GM12878 (cell line): ENCODE results near the gene S100A12. TPM values are rescaled to one million over a fixed set of nuclear protein-coding genes. Genes with fewer than 3 reads are reported as not detected.

ENCODE experiments used
- ATAC-seq: fragments of 200-7000 bp; cut with Tn5 transposase; 3 replicates; pipeline ENCODE4 v1.9.1; 2020; ENCODE audit warnings: mild to moderate bottlenecking, moderate library complexity
- BruUV-seq: library from RNA; stranded (reverse); fragments of 400-500 nt; replicated peaks from 2 replicates; lab custom pipeline; 2021; lab: Mats Ljungman, UMichigan
- CTCF ChIA-PET: fragments of 300-600 bp; sonication (Branson Sonifier 250); formaldehyde crosslinking; extraction: SDS; loops from one replicate; lab custom pipeline; 2021; ENCODE audit warnings: inconsistent platforms; lab: Yijun Ruan, JAX
- POLR2A ChIA-PET: fragments of 350-600 bp; formaldehyde crosslinking; extraction: SDS; loops from one replicate; lab custom pipeline; 2021; ENCODE audit warnings: inconsistent platforms; lab: Charles Lee
- RAD21 ChIA-PET: fragments of 300-600 bp; sonication (Branson Sonifier 250); formaldehyde crosslinking; loops from one replicate; lab custom pipeline; 2023; ENCODE audit warnings: antibody characterized with exemption; ENCODE audit not compliant: unreplicated experiment; lab: Charles Lee
- SMC1A ChIA-PET: fragments of 300-600 bp; sonication (Branson Sonifier 250); formaldehyde crosslinking; loops from one replicate; lab custom pipeline; 2023; ENCODE audit not compliant: unreplicated experiment, uncharacterized antibody; lab: Charles Lee
- DNase-seq: peaks from one replicate; pipeline ENCODE4 v3.0.0-alpha.2; 2011; ENCODE audit warnings: low read depth, low spot score
- FAIRE-seq: peaks from 3 replicates; lab custom pipeline; 2011; peaks lifted over from hg19 to GRCh38; lab: Jason Lieb, UNC
- H2AFZ ChIP-seq: 2 replicates; pipeline ENCODE4 v1.6.0; 2011; ENCODE audit warnings: low read depth, low read length, control low read depth; ENCODE audit not compliant: control insufficient read depth
- H3K27ac ChIP-seq: 2 replicates; pipeline ENCODE4 v1.5.1; 2011; ENCODE audit warnings: control low read depth; ENCODE audit not compliant: control insufficient read depth, insufficient read depth
- H3K27me3 ChIP-seq, 2 experiments: replicated peaks in 1 of 2; 2 replicates each; pipeline versions ENCODE4 v1.6.0 to v1.6.1; 2011; ENCODE audit warnings: low read length in 1 of 2; ENCODE audit not compliant: control insufficient read depth in 2 of 2, insufficient read depth in 2 of 2
- H3K36me3 ChIP-seq, 2 experiments: 2 replicates each; pipeline ENCODE4 v1.5.1; 2011; ENCODE audit warnings: low read length in 1 of 2; ENCODE audit not compliant: control insufficient read depth in 2 of 2, insufficient read depth in 2 of 2
- H3K4me1 ChIP-seq: 2 replicates; pipeline ENCODE4 v1.6.1; 2011; ENCODE audit warnings: mild to moderate bottlenecking, low read length, moderate library complexity, mixed read lengths; ENCODE audit not compliant: control insufficient read depth, insufficient read depth
- H3K4me2 ChIP-seq: 2 replicates; pipeline ENCODE4 v1.6.0; 2011; ENCODE audit warnings: control low read depth; ENCODE audit not compliant: control insufficient read depth, insufficient read depth
- H3K4me3 ChIP-seq: fragments of 200-600 bp; sonication (generic); 2 replicates; pipeline ENCODE4 v1.5.1; 2016
- H3K79me2 ChIP-seq: 2 replicates; pipeline ENCODE4 v1.6.0; 2011; ENCODE audit warnings: low read length; ENCODE audit not compliant: control insufficient read depth, insufficient read depth
- H3K9ac ChIP-seq: 2 replicates; pipeline ENCODE4 v1.8.0; 2011; ENCODE audit warnings: low read length, control low read depth, mixed read lengths; ENCODE audit not compliant: control insufficient read depth, insufficient read depth
- H3K9me3 ChIP-seq: replicated peaks from 3 replicates; pipeline ENCODE4 v1.5.1; 2011; ENCODE audit warnings: mild to moderate bottlenecking, low read length; ENCODE audit not compliant: control insufficient read depth, insufficient read depth
- H4K20me1 ChIP-seq: 2 replicates; pipeline ENCODE4 v1.6.0; 2011; ENCODE audit not compliant: control insufficient read depth, insufficient read depth
- BHLHE40 ChIP-seq, 2 experiments: fragments of 450-650 bp in 1 of 2; IDR thresholded peaks; 2 replicates each; pipeline ENCODE4 v1.6.1; 2011 to 2017; ENCODE audit warnings: low read depth in 2 of 2, borderline replicate concordance in 1 of 2, improper control_type of control experiment in 1 of 2, low read length in 1 of 2, mild to moderate bottlenecking in 1 of 2
- CBFB ChIP-seq: IDR thresholded peaks from 2 replicates; pipeline ENCODE4 v1.6.1; 2016; ENCODE audit warnings: antibody characterized with exemption, low read depth
- EGR1 ChIP-seq, 2 experiments: IDR thresholded peaks; 1 replicate in 1 of 2; 2 replicates in 1 of 2; pipeline ENCODE4 v1.6.1; 2011 to 2012; ENCODE audit warnings: low read depth in 2 of 2, low read length in 2 of 2, borderline replicate concordance in 1 of 2, mild to moderate bottlenecking in 1 of 2, moderate library complexity in 1 of 2
- FOXK2 ChIP-seq: fragments of 450-650 bp; IDR thresholded peaks from 2 replicates; pipeline ENCODE4 v1.6.1; 2017; ENCODE audit warnings: mild to moderate bottlenecking, moderate library complexity
- RAD51 ChIP-seq: fragments of 450-650 bp; IDR thresholded peaks from 2 replicates; pipeline ENCODE4 v1.6.1; 2016; ENCODE audit warnings: moderate library complexity, mild to moderate bottlenecking, inconsistent platforms
- RB1 ChIP-seq: fragments of 450-650 bp; formaldehyde crosslinking; IDR thresholded peaks from 2 replicates; pipeline ENCODE4 v1.6.1; 2017; ENCODE audit warnings: mild to moderate bottlenecking, borderline replicate concordance
- YY1 ChIP-seq: IDR thresholded peaks from 2 replicates; pipeline ENCODE4 v1.6.1; 2011; ENCODE audit warnings: low read depth, mild to moderate bottlenecking, low read length
- ZNF274 ChIP-seq: IDR thresholded peaks from one replicate; pipeline ENCODE4 v1.8.0; 2011; ENCODE audit not compliant: insufficient read length, insufficient read depth
- WGBS: methylation state at CpG from one replicate; pipeline ENCODE4 v1.1.6; 2016; ENCODE audit warnings: low lambda C conversion rate; ENCODE audit not compliant: insufficient replicate concordance, insufficient coverage; ENCODE audit errors: missing lambda C conversion rate; 5-methylcytosine and 5-hydroxymethylcytosine counted together
- in situ Hi-C: fragments of 300-500 bp; cut with MboI; formaldehyde crosslinking; loops from 9 replicates; pipeline ENCODE4 v1.14.3; 2018; ENCODE audit warnings: mixed read lengths
- intact Hi-C: fragments of 100-400 bp; cut with micrococcal nuclease; formaldehyde crosslinking; loops from one replicate; pipeline ENCODE4 v1.14.2; 2022; ENCODE audit not compliant: unreplicated experiment
- polyA plus RNA-seq, 11 experiments: library from polyadenylated mRNA; depleted of rRNA in 4 of 11; unstranded in 6 of 11; stranded (reverse) in 5 of 11; fragments of >200 nt; fragmentation: Nextera tagmentation in 4 of 11; fragmentation: Illumina TruSeq in 1 of 11; extraction: Ambion mirVana in 4 of 11; extraction: Trizol in 1 of 11; gene quantifications; 1 replicate in 1 of 11; 2 replicates in 10 of 11; pipeline versions ENCODE4 v1.2.1 to v1.2.3, GENCODE V29; 2011 to 2016; ENCODE audit warnings: inconsistent platforms in 2 of 11, missing spikeins in 2 of 11, low read depth in 1 of 11
- total RNA-seq, 4 experiments: library from RNA; depleted of rRNA in 3 of 4; stranded (reverse); fragments of >200 nt in 3 of 4; fragmentation: Illumina TruSeq in 1 of 4; extraction: Trizol in 1 of 4; gene quantifications; 2 replicates each; pipeline versions ENCODE4 v1.2.1 to v1.2.3, GENCODE V29; 2013 to 2021
- TF ChIP-seq, protein P1 (sequence below): fragments of 450-650 bp; IDR thresholded peaks from 2 replicates; pipeline ENCODE4 v1.6.1; 2017; ENCODE audit warnings: mild to moderate bottlenecking, low read depth, inconsistent platforms; ENCODE audit not compliant: poor library complexity, severe bottlenecking
- TF ChIP-seq, protein P2 (sequence below): fragments of 450-650 bp; IDR thresholded peaks from 2 replicates; pipeline ENCODE4 v1.6.1; 2017; ENCODE audit warnings: mild to moderate bottlenecking, moderate library complexity

The S100A12 gene
- total and polyA plus RNA-seq, 10 of the 15 experiments (the other 5 are each of a cell fraction or from before 2014, with no cell fraction given), result not detected

DNA sequence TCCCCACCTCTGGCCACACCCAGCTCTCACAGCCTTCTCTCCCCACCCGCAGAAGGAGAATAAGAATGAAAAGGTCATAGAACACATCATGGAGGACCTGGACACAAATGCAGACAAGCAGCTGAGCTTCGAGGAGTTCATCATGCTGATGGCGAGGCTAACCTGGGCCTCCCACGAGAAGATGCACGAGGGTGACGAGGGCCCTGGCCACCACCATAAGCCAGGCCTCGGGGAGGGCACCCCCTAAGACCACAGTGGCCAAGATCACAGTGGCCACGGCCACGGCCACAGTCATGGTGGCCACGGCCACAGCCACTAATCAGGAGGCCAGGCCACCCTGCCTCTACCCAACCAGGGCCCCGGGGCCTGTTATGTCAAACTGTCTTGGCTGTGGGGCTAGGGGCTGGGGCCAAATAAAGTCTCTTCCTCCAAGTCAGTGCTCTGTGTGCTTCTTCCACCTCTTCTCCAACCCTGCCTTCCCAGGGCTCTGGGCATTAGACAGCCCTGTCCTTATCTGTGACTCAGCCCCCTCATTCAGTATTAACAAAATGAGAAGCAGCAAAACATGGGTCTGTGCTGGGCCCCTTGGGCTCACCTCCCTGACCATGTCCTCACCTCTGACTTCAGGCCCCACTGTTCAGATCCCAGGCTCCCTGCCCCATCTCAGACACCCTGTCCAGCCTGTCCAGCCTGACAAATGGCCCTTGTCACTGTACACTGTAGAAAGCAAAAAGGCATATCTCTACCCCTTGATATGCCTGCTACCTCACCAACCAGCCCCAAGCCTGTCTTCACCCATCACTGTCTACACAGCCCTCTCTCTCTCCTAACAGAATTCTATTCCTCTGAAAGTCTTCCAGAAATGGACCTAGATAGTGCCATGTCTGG is 14.6 kb downstream of the S100A12 start (continued):
- TF ChIP-seq EGR1 (IDR thresholded peaks at IDR 0.05; ENCODE audit: borderline replicate concordance in 1 of 2, low read depth in 2 of 2, low read length in 2 of 2) (no peak), CBFB (no peak), BHLHE40 (IDR thresholded peaks at IDR 0.05; ENCODE audit: borderline replicate concordance in 1 of 2, low read depth in 2 of 2, low read length in 1 of 2) (no peak), ZNF274 (no peak)
- TF ChIP-seq, protein P1, sequence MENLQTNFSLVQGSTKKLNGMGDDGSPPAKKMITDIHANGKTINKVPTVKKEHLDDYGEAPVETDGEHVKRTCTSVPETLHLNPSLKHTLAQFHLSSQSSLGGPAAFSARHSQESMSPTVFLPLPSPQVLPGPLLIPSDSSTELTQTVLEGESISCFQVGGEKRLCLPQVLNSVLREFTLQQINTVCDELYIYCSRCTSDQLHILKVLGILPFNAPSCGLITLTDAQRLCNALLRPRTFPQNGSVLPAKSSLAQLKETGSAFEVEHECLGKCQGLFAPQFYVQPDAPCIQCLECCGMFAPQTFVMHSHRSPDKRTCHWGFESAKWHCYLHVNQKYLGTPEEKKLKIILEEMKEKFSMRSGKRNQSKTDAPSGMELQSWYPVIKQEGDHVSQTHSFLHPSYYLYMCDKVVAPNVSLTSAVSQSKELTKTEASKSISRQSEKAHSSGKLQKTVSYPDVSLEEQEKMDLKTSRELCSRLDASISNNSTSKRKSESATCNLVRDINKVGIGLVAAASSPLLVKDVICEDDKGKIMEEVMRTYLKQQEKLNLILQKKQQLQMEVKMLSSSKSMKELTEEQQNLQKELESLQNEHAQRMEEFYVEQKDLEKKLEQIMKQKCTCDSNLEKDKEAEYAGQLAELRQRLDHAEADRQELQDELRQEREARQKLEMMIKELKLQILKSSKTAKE, result no peak

DNA sequence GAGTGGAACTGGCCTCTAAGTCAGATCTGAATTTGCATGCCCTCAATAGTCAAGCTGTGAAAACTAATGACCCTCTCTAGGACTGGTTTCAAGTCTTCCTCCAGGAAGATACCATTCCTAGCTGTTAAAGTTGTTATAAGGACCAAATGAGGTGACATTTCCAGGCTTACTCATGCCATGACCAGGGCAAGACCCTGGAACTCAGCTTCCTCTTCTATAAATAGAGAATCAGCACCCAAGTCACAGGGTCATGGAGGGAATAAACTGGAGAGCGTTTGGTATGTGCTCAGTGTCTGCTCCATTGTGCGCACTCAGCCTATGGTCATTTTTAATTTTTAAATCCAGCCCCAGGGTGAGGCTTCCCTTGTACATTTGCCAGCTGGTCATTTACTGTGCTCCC is 15.2 kb downstream of the S100A12 start:
- ChIA-PET SMC1A (interaction anchor here (0.9 kb wide), 1 partner anchor 9 kb away, joined by 3 read pairs; no protein-coding TSS in a partner anchor), CTCF (interaction anchor here (0.8 to 1.2 kb wide), 3 partner anchors 43 to 137 kb away, joined by 3 to 8 read pairs (median 3); no protein-coding TSS in a partner anchor), RAD21 (interaction anchor here (0.9 kb wide), 1 partner anchor 197 kb away, joined by 3 read pairs; no protein-coding TSS in a partner anchor), POLR2A (no interaction called here)
- no peak overlapping the region for H2AFZ ChIP-seq
- TF ChIP-seq FOXK2 (no peak), RAD51 (no peak), YY1 (no peak), RB1 (no peak)
- TF ChIP-seq, protein P2, sequence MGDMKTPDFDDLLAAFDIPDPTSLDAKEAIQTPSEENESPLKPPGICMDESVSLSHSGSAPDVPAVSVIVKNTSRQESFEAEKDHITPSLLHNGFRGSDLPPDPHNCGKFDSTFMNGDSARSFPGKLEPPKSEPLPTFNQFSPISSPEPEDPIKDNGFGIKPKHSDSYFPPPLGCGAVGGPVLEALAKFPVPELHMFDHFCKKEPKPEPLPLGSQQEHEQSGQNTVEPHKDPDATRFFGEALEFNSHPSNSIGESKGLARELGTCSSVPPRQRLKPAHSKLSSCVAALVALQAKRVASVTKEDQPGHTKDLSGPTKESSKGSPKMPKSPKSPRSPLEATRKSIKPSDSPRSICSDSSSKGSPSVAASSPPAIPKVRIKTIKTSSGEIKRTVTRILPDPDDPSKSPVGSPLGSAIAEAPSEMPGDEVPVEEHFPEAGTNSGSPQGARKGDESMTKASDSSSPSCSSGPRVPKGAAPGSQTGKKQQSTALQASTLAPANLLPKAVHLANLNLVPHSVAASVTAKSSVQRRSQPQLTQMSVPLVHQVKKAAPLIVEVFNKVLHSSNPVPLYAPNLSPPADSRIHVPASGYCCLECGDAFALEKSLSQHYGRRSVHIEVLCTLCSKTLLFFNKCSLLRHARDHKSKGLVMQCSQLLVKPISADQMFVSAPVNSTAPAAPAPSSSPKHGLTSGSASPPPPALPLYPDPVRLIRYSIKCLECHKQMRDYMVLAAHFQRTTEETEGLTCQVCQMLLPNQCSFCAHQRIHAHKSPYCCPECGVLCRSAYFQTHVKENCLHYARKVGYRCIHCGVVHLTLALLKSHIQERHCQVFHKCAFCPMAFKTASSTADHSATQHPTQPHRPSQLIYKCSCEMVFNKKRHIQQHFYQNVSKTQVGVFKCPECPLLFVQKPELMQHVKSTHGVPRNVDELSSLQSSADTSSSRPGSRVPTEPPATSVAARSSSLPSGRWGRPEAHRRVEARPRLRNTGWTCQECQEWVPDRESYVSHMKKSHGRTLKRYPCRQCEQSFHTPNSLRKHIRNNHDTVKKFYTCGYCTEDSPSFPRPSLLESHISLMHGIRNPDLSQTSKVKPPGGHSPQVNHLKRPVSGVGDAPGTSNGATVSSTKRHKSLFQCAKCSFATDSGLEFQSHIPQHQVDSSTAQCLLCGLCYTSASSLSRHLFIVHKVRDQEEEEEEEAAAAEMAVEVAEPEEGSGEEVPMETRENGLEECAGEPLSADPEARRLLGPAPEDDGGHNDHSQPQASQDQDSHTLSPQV, result no peak
- H3K4me1 ChIP-seq, result peaks cover under 1% of the 10 kb centered on the region; the same call in 1 of the 2 replicates
- ATAC-seq, result no peak
- in situ Hi-C loops (no loop called here), intact Hi-C loops (no loop called here)
- H3K79me2 ChIP-seq, result no peaks in the 10 kb centered on the region
- H3K27me3 ChIP-seq, result no peaks in the 10 kb centered on the region
- no peaks in the 10 kb centered on the region for H3K36me3 ChIP-seq
- DNase-seq, result no peak
- 52% methylated on average over 2 of the region's 2 CpGs for WGBS
- no peak overlapping the region for H3K27ac ChIP-seq
- FAIRE-seq, result peak; percentile 31
- H3K9me3 ChIP-seq, result no peaks in the 10 kb centered on the region
- H4K20me1 ChIP-seq, result no peaks in the 10 kb centered on the region
- H3K4me3 ChIP-seq, result no peak overlapping the region
- no TSS peak for BruUV-seq
- no peak overlapping the region for H3K4me2 ChIP-seq
- no peak overlapping the region for H3K9ac ChIP-seq
